H1 (cell line): ENCODE data around the gene OXER1. TPM values are rescaled to one million over a fixed set of nuclear protein-coding genes. Genes with fewer than 3 reads are reported as not detected.

Experiments
- BACH1 ChIP-seq: IDR thresholded peaks from 2 replicates; pipeline ENCODE4 v1.6.1; 2012; ENCODE audit warnings: low read length, improper control_type of control experiment
- polyA plus RNA-seq, 7 experiments: library from polyadenylated mRNA; depleted of rRNA in 3 of 7; stranded (reverse) in 5 of 7; unstranded in 2 of 7; fragments of >200 nt in 5 of 7; fragments of 200-250 nt in 2 of 7; gene quantifications; 1 replicate in 5 of 7; 2 replicates in 1 of 7; 4 replicates in 1 of 7; pipeline versions ENCODE4 v1.2.1 to v1.2.3, GENCODE V29; 2011 to 2013; ENCODE audit warnings: missing spikeins in 2 of 7, mixed read lengths in 2 of 7
- total RNA-seq: library from RNA; stranded (reverse); fragmentation: NEBNext Ultra II Directional; extraction: Animal tissue kit (Norgen Biotek cat#: 25700); gene quantifications from 2 replicates; pipeline ENCODE4 v1.2.1, GENCODE V29; 2021
- TF ChIP-seq, protein P1 (sequence below): fragments of 300-600 bp; sonication (generic); IDR thresholded peaks from 2 replicates; pipeline ENCODE4 v1.7.1; 2012; ENCODE audit warnings: low read length, moderate library complexity, mild to moderate bottlenecking, inconsistent platforms; ENCODE audit not compliant: insufficient replicate concordance

Gene OXER1
- total and polyA plus RNA-seq, 2 of the 8 experiments (the other 6 are each of a cell fraction or from before 2014, with no cell fraction given): 1.2 to 2.9 TPM

DNA sequence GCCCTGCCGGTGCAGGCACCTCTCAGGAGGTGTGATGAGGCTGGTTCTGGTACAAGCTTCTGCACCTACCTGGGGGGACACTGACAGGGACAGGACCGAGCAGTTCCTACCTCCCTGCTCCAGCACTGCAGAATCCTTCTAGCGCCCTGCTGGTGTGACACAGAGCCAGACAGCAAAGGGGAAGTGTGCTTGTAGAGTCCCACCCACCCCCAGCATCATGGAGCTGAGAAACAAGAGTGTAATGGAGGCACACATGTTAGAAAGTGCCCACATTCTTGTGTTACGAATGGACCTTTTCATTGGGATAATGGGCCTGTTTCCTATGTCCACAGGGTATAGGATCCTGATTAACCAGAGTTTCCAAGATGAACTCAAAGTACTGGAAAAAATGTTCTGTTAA lies 38.3 kb downstream of the OXER1 start (continued):
- TF ChIP-seq, protein P1, sequence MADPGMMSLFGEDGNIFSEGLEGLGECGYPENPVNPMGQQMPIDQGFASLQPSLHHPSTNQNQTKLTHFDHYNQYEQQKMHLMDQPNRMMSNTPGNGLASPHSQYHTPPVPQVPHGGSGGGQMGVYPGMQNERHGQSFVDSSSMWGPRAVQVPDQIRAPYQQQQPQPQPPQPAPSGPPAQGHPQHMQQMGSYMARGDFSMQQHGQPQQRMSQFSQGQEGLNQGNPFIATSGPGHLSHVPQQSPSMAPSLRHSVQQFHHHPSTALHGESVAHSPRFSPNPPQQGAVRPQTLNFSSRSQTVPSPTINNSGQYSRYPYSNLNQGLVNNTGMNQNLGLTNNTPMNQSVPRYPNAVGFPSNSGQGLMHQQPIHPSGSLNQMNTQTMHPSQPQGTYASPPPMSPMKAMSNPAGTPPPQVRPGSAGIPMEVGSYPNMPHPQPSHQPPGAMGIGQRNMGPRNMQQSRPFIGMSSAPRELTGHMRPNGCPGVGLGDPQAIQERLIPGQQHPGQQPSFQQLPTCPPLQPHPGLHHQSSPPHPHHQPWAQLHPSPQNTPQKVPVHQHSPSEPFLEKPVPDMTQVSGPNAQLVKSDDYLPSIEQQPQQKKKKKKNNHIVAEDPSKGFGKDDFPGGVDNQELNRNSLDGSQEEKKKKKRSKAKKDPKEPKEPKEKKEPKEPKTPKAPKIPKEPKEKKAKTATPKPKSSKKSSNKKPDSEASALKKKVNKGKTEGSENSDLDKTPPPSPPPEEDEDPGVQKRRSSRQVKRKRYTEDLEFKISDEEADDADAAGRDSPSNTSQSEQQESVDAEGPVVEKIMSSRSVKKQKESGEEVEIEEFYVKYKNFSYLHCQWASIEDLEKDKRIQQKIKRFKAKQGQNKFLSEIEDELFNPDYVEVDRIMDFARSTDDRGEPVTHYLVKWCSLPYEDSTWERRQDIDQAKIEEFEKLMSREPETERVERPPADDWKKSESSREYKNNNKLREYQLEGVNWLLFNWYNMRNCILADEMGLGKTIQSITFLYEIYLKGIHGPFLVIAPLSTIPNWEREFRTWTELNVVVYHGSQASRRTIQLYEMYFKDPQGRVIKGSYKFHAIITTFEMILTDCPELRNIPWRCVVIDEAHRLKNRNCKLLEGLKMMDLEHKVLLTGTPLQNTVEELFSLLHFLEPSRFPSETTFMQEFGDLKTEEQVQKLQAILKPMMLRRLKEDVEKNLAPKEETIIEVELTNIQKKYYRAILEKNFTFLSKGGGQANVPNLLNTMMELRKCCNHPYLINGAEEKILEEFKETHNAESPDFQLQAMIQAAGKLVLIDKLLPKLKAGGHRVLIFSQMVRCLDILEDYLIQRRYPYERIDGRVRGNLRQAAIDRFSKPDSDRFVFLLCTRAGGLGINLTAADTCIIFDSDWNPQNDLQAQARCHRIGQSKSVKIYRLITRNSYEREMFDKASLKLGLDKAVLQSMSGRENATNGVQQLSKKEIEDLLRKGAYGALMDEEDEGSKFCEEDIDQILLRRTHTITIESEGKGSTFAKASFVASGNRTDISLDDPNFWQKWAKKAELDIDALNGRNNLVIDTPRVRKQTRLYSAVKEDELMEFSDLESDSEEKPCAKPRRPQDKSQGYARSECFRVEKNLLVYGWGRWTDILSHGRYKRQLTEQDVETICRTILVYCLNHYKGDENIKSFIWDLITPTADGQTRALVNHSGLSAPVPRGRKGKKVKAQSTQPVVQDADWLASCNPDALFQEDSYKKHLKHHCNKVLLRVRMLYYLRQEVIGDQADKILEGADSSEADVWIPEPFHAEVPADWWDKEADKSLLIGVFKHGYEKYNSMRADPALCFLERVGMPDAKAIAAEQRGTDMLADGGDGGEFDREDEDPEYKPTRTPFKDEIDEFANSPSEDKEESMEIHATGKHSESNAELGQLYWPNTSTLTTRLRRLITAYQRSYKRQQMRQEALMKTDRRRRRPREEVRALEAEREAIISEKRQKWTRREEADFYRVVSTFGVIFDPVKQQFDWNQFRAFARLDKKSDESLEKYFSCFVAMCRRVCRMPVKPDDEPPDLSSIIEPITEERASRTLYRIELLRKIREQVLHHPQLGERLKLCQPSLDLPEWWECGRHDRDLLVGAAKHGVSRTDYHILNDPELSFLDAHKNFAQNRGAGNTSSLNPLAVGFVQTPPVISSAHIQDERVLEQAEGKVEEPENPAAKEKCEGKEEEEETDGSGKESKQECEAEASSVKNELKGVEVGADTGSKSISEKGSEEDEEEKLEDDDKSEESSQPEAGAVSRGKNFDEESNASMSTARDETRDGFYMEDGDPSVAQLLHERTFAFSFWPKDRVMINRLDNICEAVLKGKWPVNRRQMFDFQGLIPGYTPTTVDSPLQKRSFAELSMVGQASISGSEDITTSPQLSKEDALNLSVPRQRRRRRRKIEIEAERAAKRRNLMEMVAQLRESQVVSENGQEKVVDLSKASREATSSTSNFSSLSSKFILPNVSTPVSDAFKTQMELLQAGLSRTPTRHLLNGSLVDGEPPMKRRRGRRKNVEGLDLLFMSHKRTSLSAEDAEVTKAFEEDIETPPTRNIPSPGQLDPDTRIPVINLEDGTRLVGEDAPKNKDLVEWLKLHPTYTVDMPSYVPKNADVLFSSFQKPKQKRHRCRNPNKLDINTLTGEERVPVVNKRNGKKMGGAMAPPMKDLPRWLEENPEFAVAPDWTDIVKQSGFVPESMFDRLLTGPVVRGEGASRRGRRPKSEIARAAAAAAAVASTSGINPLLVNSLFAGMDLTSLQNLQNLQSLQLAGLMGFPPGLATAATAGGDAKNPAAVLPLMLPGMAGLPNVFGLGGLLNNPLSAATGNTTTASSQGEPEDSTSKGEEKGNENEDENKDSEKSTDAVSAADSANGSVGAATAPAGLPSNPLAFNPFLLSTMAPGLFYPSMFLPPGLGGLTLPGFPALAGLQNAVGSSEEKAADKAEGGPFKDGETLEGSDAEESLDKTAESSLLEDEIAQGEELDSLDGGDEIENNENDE: no peak
- TF ChIP-seq BACH1: no peak
